NCI-H446 treated with DMSO at 0.1 percent for 48 hours (cell line): ENCODE data around the gene SRRM3.
"Not testable (repeated sequence)": the region's sequence is repeated elsewhere in the genome, so short reads cannot be mapped to it uniquely, and the experiment has no call there.

Experiments
- DNase-seq: peaks from one replicate; lab custom pipeline; 2025; lab: John Stamatoyannopoulos, UW

SRRM3 gene

GRCh38 chr7:76201732-76202665, at the start of gene SRRM3:
SRRM3 (plus strand) TSS chr7:76201896; CDS start chr7:76235067, 33,171 bp downstream.
- peak; percentile 20 for DNase-seq

GRCh38 chr7:76151932-76152331, 49.8 kb upstream of the SRRM3 start:
- no peak for DNase-seq

- DNase-seq, result not testable (repeated sequence)
Measured at GRCh38 chr7:76153571-76154230, 48.0 kb upstream of the SRRM3 start.

- no peak for DNase-seq
Measured at GRCh38 chr7:76155938-76156337, 45.8 kb upstream of the SRRM3 start.

- DNase-seq, result not testable (repeated sequence)
Measured at GRCh38 chr7:76156992-76157685, 44.6 kb upstream of the SRRM3 start.

GRCh38 chr7:76158416-76158815, 43.3 kb upstream of the SRRM3 start:
- DNase-seq, result not testable (repeated sequence)

- not testable (repeated sequence) for DNase-seq
Measured at GRCh38 chr7:76162416-76163170, 39.1 kb upstream of the SRRM3 start.

- not testable (repeated sequence) for DNase-seq
Measured at GRCh38 chr7:76163812-76164211, 37.9 kb upstream of the SRRM3 start.

- DNase-seq, result no peak
Measured at GRCh38 chr7:76165106-76165972, 36.4 kb upstream of the SRRM3 start.

- no peak for DNase-seq
Measured at GRCh38 chr7:76165973-76166403, 35.7 kb upstream of the SRRM3 start.

- peak; percentile 66 for DNase-seq
Measured at GRCh38 chr7:76166404-76167255, 35.1 kb upstream of the SRRM3 start.

- no peak for DNase-seq
Measured at GRCh38 chr7:76173566-76174205, 28.0 kb upstream of the SRRM3 start.

- not testable (repeated sequence) for DNase-seq
Measured at GRCh38 chr7:76176951-76177350, 24.7 kb upstream of the SRRM3 start.

- DNase-seq, result no peak
Measured at GRCh38 chr7:76179686-76180085, 22.0 kb upstream of the SRRM3 start.

- no peak for DNase-seq
Measured at GRCh38 chr7:76182225-76182960, 19.3 kb upstream of the SRRM3 start.

GRCh38 chr7:76185187-76185896, 16.4 kb upstream of the SRRM3 start:
- DNase-seq, result no peak

- DNase-seq, result no peak
Measured at GRCh38 chr7:76187272-76187671, 14.4 kb upstream of the SRRM3 start.

GRCh38 chr7:76189276-76189675, 12.4 kb upstream of the SRRM3 start:
- DNase-seq, result no peak
